NCI-H146 treated with DMSO at 0.1 percent for 48 hours (cell line): ENCODE results near the gene CIART.
"Not testable (repeated sequence)": the region's sequence is repeated elsewhere in the genome, so short reads cannot be mapped to it uniquely, and the experiment has no call there.

Source experiments
- DNase-seq: peaks from one replicate; lab custom pipeline; 2025; ENCODE audit not compliant: unreplicated experiment; lab: John Stamatoyannopoulos, UW

Gene CIART

GRCh38 chr1:150281758-150282557, at the start of gene CIART:
Gene CIART, plus strand, starts transcription at chr1:150282554. Its CDS starts 714 bp downstream, at chr1:150283268.
- DNase-seq, result peak; percentile 98

GRCh38 chr1:150232921-150233320, 49.4 kb upstream of the CIART start:
- DNase-seq, result not testable (repeated sequence)

GRCh38 chr1:150233359-150234308, 48.7 kb upstream of the CIART start:
- no peak for DNase-seq

- no peak for DNase-seq
Observed at GRCh38 chr1:150234309-150234565, 48.1 kb upstream of the CIART start.

- peak; percentile 26 for DNase-seq
Observed at GRCh38 chr1:150234566-150235293, 47.6 kb upstream of the CIART start.

GRCh38 chr1:150235294-150235851, 47.0 kb upstream of the CIART start:
- DNase-seq, result no peak

GRCh38 chr1:150235852-150236613, 46.3 kb upstream of the CIART start, which contains the start of gene ANP32E:
Gene ANP32E, minus strand, starts transcription at chr1:150236112. Its CDS starts 326 bp downstream, at chr1:150235786.
- peak; percentile 99 for DNase-seq

- peak; percentile 68 for DNase-seq
Observed at GRCh38 chr1:150236614-150237100, 45.7 kb upstream of the CIART start.

- DNase-seq, result not testable (repeated sequence)
Observed at GRCh38 chr1:150237176-150237575, 45.2 kb upstream of the CIART start.

- DNase-seq, result no peak
Observed at GRCh38 chr1:150237746-150238145, 44.6 kb upstream of the CIART start.

GRCh38 chr1:150243003-150243402, 39.4 kb upstream of the CIART start:
- DNase-seq, result no peak

- DNase-seq, result no peak
Observed at GRCh38 chr1:150249936-150250335, 32.4 kb upstream of the CIART start.

GRCh38 chr1:150256198-150256553, 26.2 kb upstream of the CIART start:
- peak; percentile 42 for DNase-seq

- DNase-seq, result peak; percentile 16
Observed at GRCh38 chr1:150256554-150257341, 25.6 kb upstream of the CIART start.

- no peak for DNase-seq
Observed at GRCh38 chr1:150257624-150258585, 24.4 kb upstream of the CIART start, which contains the start of gene CA14. Gene CA14, plus strand, starts transcription at chr1:150257774. Its CDS starts 355 bp downstream, at chr1:150258129.

- no peak for DNase-seq
Observed at GRCh38 chr1:150259217-150259616, 23.1 kb upstream of the CIART start.

- peak; percentile 75 for DNase-seq
Observed at GRCh38 chr1:150259758-150260669, 22.3 kb upstream of the CIART start.
